ENCODE results near the gene RABAC1. TPM values are rescaled to one million over a fixed set of nuclear protein-coding genes. Genes with fewer than 3 reads are reported as not detected.

The RABAC1 gene
- total and polyA plus RNA-seq, 2 of the 4 experiments (the other 2 are of a cell fraction): 117 to 276 TPM

- peak; percentile 84 for TF ChIP-seq CTCF (conservative IDR thresholded peaks at IDR 0.05; ENCODE audit: low read depth, low read length)
These were observed 24.2 kb downstream of the RABAC1 start (continued) for GRCh38 chr19:41934849-41935374.

- Histone ChIP-seq H3K18ac (ENCODE audit: low read depth, low read length) (no peak overlapping the region), H4K20me1 (ENCODE audit: insufficient read depth, low read length) (peaks cover 7% of the 10 kb centered on the region), H2AK9ac (replicated peaks; ENCODE audit: low read depth, low read length, poor library complexity) (no peak overlapping the region), H3K4me2 (ENCODE audit: low read depth, low read length) (no peak overlapping the region), H2BK120ac (ENCODE audit: low read depth, low read length) (no peak overlapping the region), H3K27ac (ENCODE audit: insufficient read depth, low read length) (no peak overlapping the region), H2BK20ac (ENCODE audit: low read depth, low read length) (no peak overlapping the region), H3K4ac (ENCODE audit: low read depth, low read length) (no peak overlapping the region), H2BK5ac (ENCODE audit: low read depth, low read length, poor library complexity, severe bottlenecking) (no peak overlapping the region), H4K8ac (ENCODE audit: low read depth in 2 of 2, low read length in 2 of 2) (no peak overlapping the region), H2AK5ac (ENCODE audit: low read depth, low read length) (no peak overlapping the region), H3K9me1 (ENCODE audit: insufficient read depth, low read length) (no peaks in the 10 kb centered on the region; the same call in 1 of the 2 replicates), H3K9ac (ENCODE audit: low read depth, low read length) (no peak overlapping the region), H3K27me3 (ENCODE audit: control insufficient read depth, insufficient read depth, low read length) (peaks cover 67% of the 10 kb centered on the region), H3K14ac (replicated peaks; ENCODE audit: low read depth, low read length) (no peak overlapping the region), H2AFZ (replicated peaks; ENCODE audit: low read length, poor library complexity) (peak overlapping the region; percentile 10), H4K5ac (ENCODE audit: low read depth, low read length) (no peak overlapping the region), H3K23ac (ENCODE audit: low read depth, low read length) (peak overlapping the region; percentile 68; the same call in 1 of the 2 replicates), H3K36me3 (ENCODE audit: control insufficient read depth, insufficient read depth, low read length) (no peaks in the 10 kb centered on the region), H4K91ac (ENCODE audit: insufficient read depth, low read depth, low read length) (no peak overlapping the region), H3K79me1 (ENCODE audit: low read depth in 1 of 2, low read length in 2 of 2) (no peaks in the 10 kb centered on the region), H3K9me3 (ENCODE audit: control insufficient read depth, insufficient read depth, low read length) (no peaks in the 10 kb centered on the region), H3K56ac (ENCODE audit: extremely low read depth, insufficient read depth, low read length) (no peak overlapping the region), H3K4me3 (ENCODE audit: insufficient read depth, low read depth, low read length) (no peak overlapping the region), H2BK15ac (ENCODE audit: low read depth, low read length) (no peak overlapping the region), H3K4me1 (ENCODE audit: control insufficient read depth, insufficient read depth, low read length) (peaks cover 15% of the 10 kb centered on the region)
- DNase-seq (no peak), ATAC-seq (ENCODE audit: low read depth) (no peak)
- BruUV-seq (replicated peaks): no TSS peak
- CTCF ChIA-PET: no interaction called here
- no peak for TF ChIP-seq FOS (IDR thresholded peaks at IDR 0.05; ENCODE audit: low read depth, low read length)
- TF ChIP-seq RFX5 (IDR thresholded peaks at IDR 0.05; ENCODE audit: low read depth, low read length): no peak
- TF ChIP-seq BHLHE40 (IDR thresholded peaks at IDR 0.05; ENCODE audit: low read depth, low read length): no peak
- no peak for TF ChIP-seq MAFK (IDR thresholded peaks at IDR 0.05; ENCODE audit: low read depth, low read length)
- no peak for TF ChIP-seq CHD1 (IDR thresholded peaks at IDR 0.05; ENCODE audit: low read depth, low read length)
- TF ChIP-seq NFE2L2 (IDR thresholded peaks at IDR 0.05; ENCODE audit: low read depth, low read length): no peak
- no peak for TF ChIP-seq POLR2A (IDR thresholded peaks at IDR 0.05; ENCODE audit: low read depth, low read length)
- 50% methylated on average over 2 of the region's 7 CpGs; no CpG with 5 or more reads in 1 of the 2 experiments for WGBS, 2 experiments (ENCODE audit: extremely low coverage in 2 of 2, insufficient read length in 1 of 2)
- dilution Hi-C loops (cut with HindIII; ENCODE audit: low sequenced_read_pairs, unreplicated experiment) (no loop called here), in situ Hi-C loops (cut with MboI; ENCODE audit: low sequenced_read_pairs) (no loop called here), intact Hi-C loops (cut with micrococcal nuclease) (loop anchor here (5.0 kb wide), 1 partner anchor 52 kb away; the partner anchor contains the start of gene ARHGEF1)
- POLR2A ChIA-PET (ENCODE audit: unreplicated experiment): no interaction called here
These were observed 25.3 kb downstream of the RABAC1 start for GRCh38 chr19:41933693-41934426.

Data from IMR-90 (cell line).